Cardiac muscle cell (in vitro differentiated cells and primary cell): Measurements from ENCODE around the gene PIP5K1C. TPM values are rescaled to one million over a fixed set of nuclear protein-coding genes. Genes with fewer than 3 reads are reported as not detected.

Experiments
- DNase-seq, 2 donors: peaks; one replicate each; pipeline versions ENCODE4 v3.0.0 to v3.0.0-alpha.2; 2010 to 2017; ENCODE audit warnings: low read depth in 1 of 2, low spot score in 1 of 2
- H3K27ac ChIP-seq: fragments of 200-600 bp; sonication (generic); 2 replicates; pipeline ENCODE4 v1.5.1; 2016
- H3K27me3 ChIP-seq: fragments of 200-600 bp; sonication (generic); 2 replicates; pipeline ENCODE4 v1.6.0; 2016; ENCODE audit warnings: control low read depth
- H3K36me3 ChIP-seq: fragments of 200-600 bp; sonication (generic); 2 replicates; pipeline ENCODE4 v1.5.1; 2016; ENCODE audit warnings: control low read depth
- H3K4me1 ChIP-seq: fragments of 200-600 bp; sonication (generic); 2 replicates; pipeline ENCODE4 v1.8.1; 2017; ENCODE audit warnings: low read depth, mild to moderate bottlenecking, mixed run types
- H3K4me3 ChIP-seq: fragments of 200-600 bp; sonication (generic); 2 replicates; pipeline ENCODE4 v1.5.1; 2016; ENCODE audit warnings: mild to moderate bottlenecking
- H3K9me3 ChIP-seq: fragments of 200-600 bp; sonication (generic); 2 replicates; pipeline ENCODE4 v1.5.1; 2017; ENCODE audit warnings: low read depth, mild to moderate bottlenecking, control low read depth
- polyA plus RNA-seq: library from polyadenylated mRNA; unstranded; fragments of >200 nt; fragmentation: Nextera tagmentation; extraction: Ambion mirVana; gene quantifications from 2 replicates; pipeline ENCODE4 v1.2.1, GENCODE V29; 2016
- total RNA-seq: library from RNA; depleted of rRNA; stranded (reverse); fragments of >200 nt; gene quantifications from 2 replicates; pipeline ENCODE4 v1.2.3, GENCODE V29; 2016
- TF ChIP-seq, protein P1 (sequence below): IDR thresholded peaks from 2 replicates; pipeline ENCODE4 v1.5.1; 2012; ENCODE audit warnings: low read depth, mild to moderate bottlenecking, low read length

Gene PIP5K1C
- total and polyA plus RNA-seq, 2 experiments from 2014 or later = 21.0 to 28.4 TPM

DNA sequence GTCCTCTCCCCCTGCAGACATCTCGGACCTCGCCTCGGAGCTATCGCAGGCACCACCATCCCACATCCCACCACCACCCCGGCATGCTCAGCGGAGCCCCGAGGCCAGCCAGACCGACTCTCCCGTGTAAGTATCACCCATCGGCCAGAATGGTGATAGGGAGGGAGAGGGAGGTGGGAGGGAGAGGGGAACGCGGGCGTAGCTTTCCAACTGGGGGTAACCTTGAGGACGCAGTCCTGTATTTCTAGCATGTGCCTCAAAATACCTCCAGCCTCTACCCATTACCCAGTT lies 34.0 kb upstream of the PIP5K1C start:
- Histone ChIP-seq H3K4me1 (no peaks in the 10 kb centered on the region), H3K27me3 (no peaks in the 10 kb centered on the region), H3K9me3 (no peaks in the 10 kb centered on the region), H3K4me3 (no peak overlapping the region), H3K36me3 (no peaks in the 10 kb centered on the region), H3K27ac (no peak overlapping the region)
- DNase-seq = no peak
- TF ChIP-seq, protein P1, sequence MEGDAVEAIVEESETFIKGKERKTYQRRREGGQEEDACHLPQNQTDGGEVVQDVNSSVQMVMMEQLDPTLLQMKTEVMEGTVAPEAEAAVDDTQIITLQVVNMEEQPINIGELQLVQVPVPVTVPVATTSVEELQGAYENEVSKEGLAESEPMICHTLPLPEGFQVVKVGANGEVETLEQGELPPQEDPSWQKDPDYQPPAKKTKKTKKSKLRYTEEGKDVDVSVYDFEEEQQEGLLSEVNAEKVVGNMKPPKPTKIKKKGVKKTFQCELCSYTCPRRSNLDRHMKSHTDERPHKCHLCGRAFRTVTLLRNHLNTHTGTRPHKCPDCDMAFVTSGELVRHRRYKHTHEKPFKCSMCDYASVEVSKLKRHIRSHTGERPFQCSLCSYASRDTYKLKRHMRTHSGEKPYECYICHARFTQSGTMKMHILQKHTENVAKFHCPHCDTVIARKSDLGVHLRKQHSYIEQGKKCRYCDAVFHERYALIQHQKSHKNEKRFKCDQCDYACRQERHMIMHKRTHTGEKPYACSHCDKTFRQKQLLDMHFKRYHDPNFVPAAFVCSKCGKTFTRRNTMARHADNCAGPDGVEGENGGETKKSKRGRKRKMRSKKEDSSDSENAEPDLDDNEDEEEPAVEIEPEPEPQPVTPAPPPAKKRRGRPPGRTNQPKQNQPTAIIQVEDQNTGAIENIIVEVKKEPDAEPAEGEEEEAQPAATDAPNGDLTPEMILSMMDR = no peak

- Histone ChIP-seq H3K27ac (no peak overlapping the region), H3K36me3 (no peaks in the 10 kb centered on the region), H3K4me3 (no peak overlapping the region), H3K9me3 (no peaks in the 10 kb centered on the region), H3K4me1 (no peaks in the 10 kb centered on the region), H3K27me3 (no peaks in the 10 kb centered on the region)
- no peak for DNase-seq
- TF ChIP-seq, protein P1 = no peak
Measured at GRCh38 chr19:3733549-3734309, 33.5 kb upstream of the PIP5K1C start.

DNA sequence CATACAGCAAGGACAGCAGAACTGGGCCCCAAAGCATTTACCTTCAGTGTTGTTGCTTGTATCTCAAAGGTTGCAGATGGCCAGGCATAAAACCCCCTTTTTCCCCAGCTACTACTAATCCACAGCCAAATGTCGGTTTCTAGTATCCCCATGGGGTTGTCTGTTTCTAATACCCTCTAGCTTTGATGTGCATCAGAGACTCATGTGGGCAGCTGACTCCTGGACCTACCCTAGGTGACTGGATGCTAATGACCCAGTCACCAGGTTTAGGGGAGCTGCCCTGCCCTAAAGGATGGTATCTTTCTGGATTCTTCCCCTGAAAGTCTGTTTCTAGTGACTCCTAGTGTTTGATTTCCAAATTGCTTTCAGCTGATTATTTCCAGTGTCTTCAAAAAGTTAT lies 31.8 kb upstream of the PIP5K1C start:
- no peak for DNase-seq
- Histone ChIP-seq H3K9me3 (no peaks in the 10 kb centered on the region), H3K27me3 (no peaks in the 10 kb centered on the region), H3K4me1 (no peaks in the 10 kb centered on the region), H3K27ac (no peak overlapping the region), H3K36me3 (no peaks in the 10 kb centered on the region), H3K4me3 (no peak overlapping the region)
- TF ChIP-seq, protein P1 = no peak

DNA sequence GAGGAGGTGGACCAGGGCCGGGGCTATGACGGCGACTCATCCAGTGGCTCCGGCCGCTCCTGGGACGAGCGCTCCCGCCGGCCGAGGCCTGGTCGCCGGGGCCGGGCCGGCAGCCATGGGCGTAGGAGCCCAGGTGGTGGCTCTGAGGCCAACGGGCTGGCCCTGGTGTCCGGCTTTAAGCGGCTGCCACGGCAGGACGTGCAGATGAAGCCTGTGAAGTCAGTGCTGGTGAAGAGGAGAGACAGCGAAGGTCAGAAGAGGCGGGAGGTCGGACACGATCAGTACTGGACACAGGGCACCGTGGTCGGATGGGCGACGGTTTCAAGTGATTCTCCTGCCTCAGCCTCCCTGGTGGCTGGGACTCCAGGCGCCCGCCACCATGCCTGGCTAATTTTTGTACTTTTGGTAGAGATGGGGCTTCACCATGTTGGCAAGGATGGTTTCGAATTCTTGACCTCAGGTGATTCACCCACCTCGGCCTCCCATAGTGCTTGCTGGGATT lies 30.2 kb upstream of the PIP5K1C start:
- TF ChIP-seq, protein P1 = no peak
- Histone ChIP-seq H3K4me1 (no peaks in the 10 kb centered on the region), H3K4me3 (no peak overlapping the region), H3K9me3 (no peaks in the 10 kb centered on the region), H3K27me3 (peaks cover 3% of the 10 kb centered on the region), H3K36me3 (no peaks in the 10 kb centered on the region), H3K27ac (no peak overlapping the region)
- no peak for DNase-seq

DNA sequence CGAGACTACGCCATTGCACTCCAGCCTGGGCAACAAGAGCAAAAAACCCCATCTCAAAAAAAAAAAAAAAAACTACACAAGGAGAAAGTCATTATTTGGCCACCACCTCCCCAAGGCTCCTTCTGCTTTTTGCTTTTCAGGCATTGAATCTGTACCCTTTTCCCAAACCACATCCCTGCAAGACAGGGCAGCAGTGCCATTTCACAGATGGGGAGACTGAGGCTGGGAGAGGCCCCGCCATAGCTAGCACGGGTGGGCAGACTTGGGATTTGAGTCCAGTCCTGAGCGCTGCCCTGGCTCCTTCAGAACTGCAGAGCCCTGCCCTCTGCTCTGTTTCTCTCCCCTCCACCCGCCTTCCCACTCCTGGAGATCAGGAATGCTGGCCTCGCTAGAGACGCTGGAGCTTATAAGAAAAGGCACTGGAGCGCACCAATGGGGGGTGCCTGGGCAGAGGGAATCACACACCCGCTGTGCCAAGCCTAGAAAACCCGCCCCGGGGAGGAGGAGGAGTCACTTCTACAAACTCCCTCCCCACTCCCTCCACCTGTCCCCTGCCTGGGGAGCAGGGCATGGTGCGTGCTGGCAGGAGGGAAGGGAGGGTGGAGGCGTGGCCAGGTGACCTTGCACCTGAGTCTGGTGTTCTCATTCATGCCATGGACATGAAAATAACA lies 25.5 kb upstream of the PIP5K1C start:
- peak; percentile 20 to 25 for DNase-seq
- TF ChIP-seq, protein P1 = no peak
- H3K27ac ChIP-seq = no peak overlapping the region
- no peaks in the 10 kb centered on the region for H3K4me1 ChIP-seq
- H3K27me3 ChIP-seq = peaks cover 22% of the 10 kb centered on the region
- no peak overlapping the region for H3K4me3 ChIP-seq
- H3K36me3 ChIP-seq = no peaks in the 10 kb centered on the region
- no peaks in the 10 kb centered on the region for H3K9me3 ChIP-seq
